ENCODE data around the gene GPR146. TPM values are rescaled to one million over a fixed set of nuclear protein-coding genes. Genes with fewer than 3 reads are reported as not detected.

GPR146 gene
- total and polyA plus RNA-seq, 2 of the 13 experiments (the other 11 are each of a cell fraction or from before 2014, with no cell fraction given) = 2.0 to 15.9 TPM

DNA sequence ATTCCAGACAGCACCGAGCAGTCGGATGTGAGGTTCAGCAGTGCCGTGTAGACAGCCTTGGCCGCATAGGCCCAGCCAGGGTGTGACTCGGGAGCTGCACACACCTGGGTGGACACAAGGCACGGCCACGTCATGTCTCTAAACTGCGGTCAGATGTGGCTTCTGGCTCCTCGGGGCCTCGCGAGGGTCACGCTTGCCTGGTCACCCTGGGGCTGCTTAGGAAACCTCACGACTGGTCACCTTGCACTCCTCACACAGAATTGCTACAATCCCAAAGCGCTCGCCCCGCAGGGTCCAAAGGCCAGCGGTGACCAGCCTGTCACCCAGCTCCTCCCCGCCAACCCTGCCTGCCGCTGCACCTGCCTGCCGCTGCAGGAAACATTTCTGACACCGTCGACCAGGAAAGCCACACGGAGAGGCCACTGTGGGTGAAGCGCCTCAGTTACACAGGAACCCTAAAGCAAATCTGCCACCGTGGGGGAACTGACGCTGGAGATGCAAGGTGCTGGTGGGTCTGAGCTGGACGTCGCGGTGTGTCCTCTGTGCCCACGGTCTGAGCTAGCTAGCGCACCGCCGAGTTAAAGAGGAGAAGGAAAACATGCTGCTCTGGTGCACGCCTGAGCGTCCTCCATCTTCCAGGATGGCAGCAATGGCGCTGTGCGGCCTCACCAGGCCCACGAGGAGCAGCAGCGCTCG is 48.6 kb downstream of the GPR146 start (continued):
- TF ChIP-seq MEIS1 (CRISPR knock-in tag; IDR thresholded peaks at IDR 0.05; ENCODE audit: borderline replicate concordance) = peak; percentile 95
- peak; percentile 93 for TF ChIP-seq ZNF205 (CRISPR knock-in tag; IDR thresholded peaks at IDR 0.05)
- TF ChIP-seq, protein P1, sequence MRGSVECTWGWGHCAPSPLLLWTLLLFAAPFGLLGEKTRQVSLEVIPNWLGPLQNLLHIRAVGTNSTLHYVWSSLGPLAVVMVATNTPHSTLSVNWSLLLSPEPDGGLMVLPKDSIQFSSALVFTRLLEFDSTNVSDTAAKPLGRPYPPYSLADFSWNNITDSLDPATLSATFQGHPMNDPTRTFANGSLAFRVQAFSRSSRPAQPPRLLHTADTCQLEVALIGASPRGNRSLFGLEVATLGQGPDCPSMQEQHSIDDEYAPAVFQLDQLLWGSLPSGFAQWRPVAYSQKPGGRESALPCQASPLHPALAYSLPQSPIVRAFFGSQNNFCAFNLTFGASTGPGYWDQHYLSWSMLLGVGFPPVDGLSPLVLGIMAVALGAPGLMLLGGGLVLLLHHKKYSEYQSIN (CRISPR knock-in tag; IDR thresholded peaks at IDR 0.05; ENCODE audit: borderline replicate concordance) = no peak
- TF ChIP-seq, protein P2, sequence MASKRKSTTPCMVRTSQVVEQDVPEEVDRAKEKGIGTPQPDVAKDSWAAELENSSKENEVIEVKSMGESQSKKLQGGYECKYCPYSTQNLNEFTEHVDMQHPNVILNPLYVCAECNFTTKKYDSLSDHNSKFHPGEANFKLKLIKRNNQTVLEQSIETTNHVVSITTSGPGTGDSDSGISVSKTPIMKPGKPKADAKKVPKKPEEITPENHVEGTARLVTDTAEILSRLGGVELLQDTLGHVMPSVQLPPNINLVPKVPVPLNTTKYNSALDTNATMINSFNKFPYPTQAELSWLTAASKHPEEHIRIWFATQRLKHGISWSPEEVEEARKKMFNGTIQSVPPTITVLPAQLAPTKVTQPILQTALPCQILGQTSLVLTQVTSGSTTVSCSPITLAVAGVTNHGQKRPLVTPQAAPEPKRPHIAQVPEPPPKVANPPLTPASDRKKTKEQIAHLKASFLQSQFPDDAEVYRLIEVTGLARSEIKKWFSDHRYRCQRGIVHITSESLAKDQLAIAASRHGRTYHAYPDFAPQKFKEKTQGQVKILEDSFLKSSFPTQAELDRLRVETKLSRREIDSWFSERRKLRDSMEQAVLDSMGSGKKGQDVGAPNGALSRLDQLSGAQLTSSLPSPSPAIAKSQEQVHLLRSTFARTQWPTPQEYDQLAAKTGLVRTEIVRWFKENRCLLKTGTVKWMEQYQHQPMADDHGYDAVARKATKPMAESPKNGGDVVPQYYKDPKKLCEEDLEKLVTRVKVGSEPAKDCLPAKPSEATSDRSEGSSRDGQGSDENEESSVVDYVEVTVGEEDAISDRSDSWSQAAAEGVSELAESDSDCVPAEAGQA (IDR thresholded peaks at IDR 0.05; ENCODE audit: low read depth) = peak; percentile 34; the same call in 1 of the 2 replicates
- TF ChIP-seq, protein P2 (CRISPR knock-in tag; IDR thresholded peaks at IDR 0.05; ENCODE audit: borderline replicate concordance) = no peak
- no peak for TF ChIP-seq ZMAT3 (CRISPR knock-in tag; conservative IDR thresholded peaks at IDR 0.05)
- peak; percentile 60; the same call in 1 of the 2 replicates for TF ChIP-seq MYC (CRISPR knock-in tag; IDR thresholded peaks at IDR 0.05; ENCODE audit: borderline replicate concordance)
- peak; percentile 27; the same call in 1 of the 2 replicates for TF ChIP-seq ZBTB21 (CRISPR knock-in tag; IDR thresholded peaks at IDR 0.05)
- no peak for TF ChIP-seq SETDB1 (CRISPR knock-in tag; IDR thresholded peaks at IDR 0.05; ENCODE audit: borderline replicate concordance)
- no peak for TF ChIP-seq TGIF2 (CRISPR knock-in tag; IDR thresholded peaks at IDR 0.05)
- TF ChIP-seq ZNF614 (CRISPR knock-in tag; IDR thresholded peaks at IDR 0.05; ENCODE audit: borderline replicate concordance) = 0 out of 2 replicates have a peak, but pooled peaks have one; percentile 56
- 0 out of 2 replicates have a peak, but pooled peaks have one; percentile 58 for TF ChIP-seq WIZ (CRISPR knock-in tag; IDR thresholded peaks at IDR 0.05)
- no peak for TF ChIP-seq ZNF644 (CRISPR knock-in tag; IDR thresholded peaks at IDR 0.05; ENCODE audit: low read depth)
- no peak for TF ChIP-seq ZNF672 (CRISPR knock-in tag; IDR thresholded peaks at IDR 0.05)
- peak; percentile 90 for TF ChIP-seq ZFP90 (CRISPR knock-in tag; IDR thresholded peaks at IDR 0.05; ENCODE audit: borderline replicate concordance)
- peak; percentile 55; the same call in 1 of the 2 replicates for TF ChIP-seq ZSCAN21 (CRISPR knock-in tag; IDR thresholded peaks at IDR 0.05; ENCODE audit: borderline replicate concordance)
- peak; percentile 42; the same call in 1 of the 2 replicates for TF ChIP-seq POLR2G (IDR thresholded peaks at IDR 0.05; ENCODE audit: low read depth, low read length)
- peak; percentile 47; the same call in 1 of the 2 replicates for TF ChIP-seq THAP11 (CRISPR knock-in tag; IDR thresholded peaks at IDR 0.05)
- TF ChIP-seq, protein P3, sequence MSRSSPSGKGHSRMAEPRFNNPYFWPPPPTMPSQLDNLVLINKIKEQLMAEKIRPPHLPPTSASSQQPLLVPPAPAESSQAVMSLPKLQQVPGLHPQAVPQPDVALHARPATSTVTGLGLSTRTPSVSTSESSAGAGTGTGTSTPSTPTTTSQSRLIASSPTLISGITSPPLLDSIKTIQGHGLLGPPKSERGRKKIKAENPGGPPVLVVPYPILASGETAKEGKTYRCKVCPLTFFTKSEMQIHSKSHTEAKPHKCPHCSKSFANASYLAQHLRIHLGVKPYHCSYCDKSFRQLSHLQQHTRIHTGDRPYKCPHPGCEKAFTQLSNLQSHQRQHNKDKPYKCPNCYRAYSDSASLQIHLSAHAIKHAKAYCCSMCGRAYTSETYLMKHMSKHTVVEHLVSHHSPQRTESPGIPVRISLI (CRISPR knock-in tag; IDR thresholded peaks at IDR 0.05; ENCODE audit: borderline replicate concordance) = peak; percentile 39; the same call in 1 of the 2 replicates
- TF ChIP-seq TCF7 (IDR thresholded peaks at IDR 0.05; ENCODE audit: low read depth) = no peak
- no peak; the same call in 1 of the 2 replicates for TF ChIP-seq KDM5A (IDR thresholded peaks at IDR 0.05; ENCODE audit: borderline replicate concordance, low read length)

Data from HepG2 (cell line).